Stimulated activated CD4-positive, alpha-beta T cell treated with anti-CD3 and anti-CD28 coated beads, Interleukin-12 subunit alpha, Interleukin-12 subunit beta, amount 100 ng/mL, for 24 hours (primary cell): Measurements from ENCODE around the gene RTF1.
"Not testable (repeated sequence)": the region's sequence is repeated elsewhere in the genome, so short reads cannot be mapped to it uniquely, and the experiment has no call there.

ENCODE experiments used
- DNase-seq, 2 experiments: peaks; one replicate each; pipeline ENCODE4 v3.0.0-alpha.2; 2020; ENCODE audit warnings: low read depth in 2 of 2

The RTF1 gene

GRCh38 chr15:41437448-41437847 is 20.6 kb downstream of the RTF1 start:
- no peak for DNase-seq

DNA sequence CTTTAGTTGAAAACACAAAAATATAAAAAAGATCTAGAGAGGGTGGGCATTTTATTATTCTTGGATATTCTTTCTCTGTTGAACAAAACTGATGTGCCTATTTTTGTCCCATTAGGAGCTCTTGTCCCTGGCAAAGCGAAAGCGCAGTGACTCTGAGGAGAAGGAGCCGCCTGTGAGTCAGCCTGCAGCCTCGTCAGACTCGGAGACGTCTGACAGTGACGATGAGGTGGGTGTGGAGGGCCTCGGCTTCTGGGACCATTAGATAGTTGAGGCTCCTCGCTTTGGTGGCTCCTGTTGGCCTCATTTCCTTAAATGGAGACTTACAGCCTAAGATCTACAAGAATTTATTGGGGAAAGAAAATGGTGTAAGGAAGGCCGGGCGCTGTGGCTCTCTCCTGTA is 21.3 kb downstream of the RTF1 start:
- no peak for DNase-seq

- not testable (repeated sequence) for DNase-seq
These were observed 21.9 kb downstream of the RTF1 start for GRCh38 chr15:41438745-41439144.

GRCh38 chr15:41443275-41443674 is 26.4 kb downstream of the RTF1 start:
- DNase-seq: no peak

DNA sequence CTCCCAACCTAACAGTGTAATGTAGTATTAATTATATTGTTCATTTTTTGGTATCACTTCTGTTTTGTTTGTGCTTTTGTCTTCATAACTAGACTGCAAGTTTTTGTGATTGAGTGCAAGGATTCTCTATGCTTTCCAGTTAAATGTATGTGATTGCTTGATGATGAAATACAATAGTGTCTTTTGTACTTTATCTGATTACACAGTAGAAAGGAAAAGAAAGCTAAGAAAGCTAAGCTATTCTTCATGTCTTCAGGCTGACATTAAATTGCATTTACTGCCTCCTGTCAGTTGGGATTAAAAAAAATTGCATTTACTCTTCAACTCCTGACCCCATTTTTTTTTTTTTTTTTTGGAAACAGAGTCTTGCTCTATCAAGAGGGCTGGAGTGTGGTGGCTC is 28.5 kb downstream of the RTF1 start:
- DNase-seq: no peak

DNA sequence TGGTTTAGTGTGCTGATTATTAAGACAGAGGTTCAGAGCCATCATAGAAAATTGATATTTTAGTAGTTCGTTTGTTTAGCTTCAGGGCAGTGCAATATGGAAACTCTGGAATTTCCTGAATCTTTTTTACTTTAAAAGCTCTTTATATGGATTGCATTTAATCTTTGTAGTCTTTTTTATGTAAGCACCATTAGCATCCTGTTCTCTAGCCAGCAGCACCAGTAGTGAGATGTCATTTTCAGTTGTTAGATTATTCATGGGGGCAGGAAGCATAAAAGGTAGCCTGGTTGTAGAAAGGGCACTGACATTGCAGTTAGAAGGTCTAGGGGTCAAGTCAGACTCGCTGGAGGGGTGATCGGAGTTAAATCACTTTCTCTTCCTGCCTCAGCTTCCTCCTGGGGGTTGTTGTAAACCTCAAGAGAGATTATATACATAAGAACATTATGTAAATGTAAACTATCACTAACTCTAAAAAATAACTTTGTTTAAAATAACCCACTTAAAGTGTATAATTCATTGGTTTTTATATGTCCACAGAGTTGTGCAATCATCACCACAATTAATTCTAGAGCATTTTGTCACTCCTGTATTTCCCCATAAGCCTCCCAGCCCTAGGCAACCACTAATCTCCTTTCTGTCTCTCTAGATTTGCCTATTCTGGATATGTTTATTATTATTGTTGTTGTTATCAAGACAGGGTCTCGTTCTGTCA is 45.3 kb downstream of the RTF1 start:
- DNase-seq: no peak

DNA sequence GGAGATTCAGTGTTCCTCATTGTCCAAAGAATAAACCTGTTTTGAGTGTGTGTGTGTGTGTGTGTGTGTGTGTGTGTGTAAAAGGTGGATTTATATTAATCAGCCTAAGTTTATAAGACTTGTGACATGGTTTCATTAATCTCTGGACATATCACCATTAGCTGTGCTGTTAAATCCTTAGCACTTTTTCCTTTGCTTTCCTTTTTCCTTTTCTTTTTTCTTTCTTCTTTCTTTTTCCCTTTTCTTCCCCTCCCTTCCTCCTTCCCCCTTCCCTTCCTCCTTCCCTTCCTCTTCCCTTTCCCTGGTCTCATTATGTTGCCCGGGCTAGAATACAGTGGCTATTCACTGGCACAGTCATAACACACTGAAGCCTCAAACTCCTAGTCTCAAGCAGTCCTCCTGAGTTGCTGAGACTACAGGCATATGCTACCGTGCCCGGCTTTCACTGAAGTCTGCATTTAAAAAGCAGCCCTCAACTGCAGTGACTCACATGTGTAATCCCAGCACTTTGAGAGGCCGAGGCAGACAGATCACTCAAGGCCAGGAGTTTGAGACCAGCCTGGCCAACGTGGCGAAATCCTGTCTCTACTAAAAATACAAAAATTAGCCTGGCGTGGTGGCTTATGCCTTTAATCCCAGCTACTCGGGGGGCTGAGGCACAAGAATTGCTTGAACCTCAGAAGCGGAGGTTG is 48.1 kb downstream of the RTF1 start:
- no peak for DNase-seq

- DNase-seq: no peak
These were observed 49.0 kb downstream of the RTF1 start for GRCh38 chr15:41465822-41466421.

GRCh38 chr15:41466711-41467110 is 49.8 kb downstream of the RTF1 start:
- DNase-seq: no peak

DNA sequence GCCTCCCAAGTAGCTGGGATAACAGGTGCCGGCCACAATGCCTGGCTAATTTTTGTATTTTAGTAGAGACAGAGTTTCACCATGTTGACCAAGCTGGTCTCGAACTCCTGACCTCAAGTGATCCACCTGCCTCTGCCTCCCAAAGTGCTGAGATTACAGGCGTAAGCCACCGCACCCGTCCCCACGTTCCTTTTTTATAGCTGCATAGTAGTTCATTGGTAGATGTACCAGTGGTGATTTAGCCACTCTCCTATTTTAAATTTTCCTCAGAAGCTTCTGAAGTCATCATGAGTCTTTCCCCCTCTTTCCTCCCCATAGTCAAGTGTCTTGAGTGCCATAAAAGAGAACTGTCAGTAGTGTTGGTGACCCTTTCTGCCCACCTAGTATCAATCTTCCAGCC is 52.7 kb downstream of the RTF1 start:
- not testable (repeated sequence) for DNase-seq

GRCh38 chr15:41473418-41473817 is 56.5 kb downstream of the RTF1 start:
- DNase-seq: no peak

DNA sequence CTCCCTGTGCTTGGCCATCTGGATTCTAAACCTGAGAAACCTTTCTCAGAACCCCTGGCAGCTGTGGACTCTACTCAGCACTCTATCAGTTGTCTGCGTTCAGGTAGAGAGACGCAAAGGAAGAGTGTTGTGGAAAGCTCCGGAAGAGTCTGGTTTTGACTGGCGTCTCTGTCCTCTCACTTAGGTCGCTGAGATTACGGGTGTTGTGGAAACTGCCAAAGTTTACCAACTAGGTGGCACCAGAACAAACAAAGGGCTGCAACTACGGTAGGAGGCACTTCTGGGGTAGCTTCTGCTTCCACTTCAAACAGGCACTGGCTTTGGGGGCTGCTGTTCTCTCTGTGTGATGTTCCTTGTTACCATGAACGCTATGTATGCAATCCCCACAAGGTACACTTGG is 57.5 kb downstream of the RTF1 start:
- DNase-seq: no peak

DNA sequence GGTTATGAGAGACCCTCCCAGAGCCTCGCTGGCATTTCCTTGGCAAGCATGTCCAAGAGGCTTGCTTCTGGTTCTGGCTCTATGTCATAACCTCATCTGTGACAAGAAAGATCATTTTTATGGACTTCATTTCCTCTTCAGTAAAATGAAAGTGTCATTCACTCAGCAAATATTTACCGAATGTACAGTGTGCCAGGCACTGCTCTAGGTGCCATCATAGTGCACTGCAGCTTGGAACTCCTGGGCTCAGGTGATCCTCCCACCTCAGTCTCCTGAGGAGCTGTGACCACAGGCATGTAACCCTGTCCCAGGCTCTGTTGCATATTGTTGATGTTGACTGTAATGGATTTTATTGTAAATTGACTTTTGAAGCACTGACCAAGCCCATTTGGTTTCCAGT is 58.0 kb downstream of the RTF1 start:
- DNase-seq: no peak

GRCh38 chr15:41476416-41477048 is 59.6 kb downstream of the RTF1 start:
- no peak for DNase-seq

DNA sequence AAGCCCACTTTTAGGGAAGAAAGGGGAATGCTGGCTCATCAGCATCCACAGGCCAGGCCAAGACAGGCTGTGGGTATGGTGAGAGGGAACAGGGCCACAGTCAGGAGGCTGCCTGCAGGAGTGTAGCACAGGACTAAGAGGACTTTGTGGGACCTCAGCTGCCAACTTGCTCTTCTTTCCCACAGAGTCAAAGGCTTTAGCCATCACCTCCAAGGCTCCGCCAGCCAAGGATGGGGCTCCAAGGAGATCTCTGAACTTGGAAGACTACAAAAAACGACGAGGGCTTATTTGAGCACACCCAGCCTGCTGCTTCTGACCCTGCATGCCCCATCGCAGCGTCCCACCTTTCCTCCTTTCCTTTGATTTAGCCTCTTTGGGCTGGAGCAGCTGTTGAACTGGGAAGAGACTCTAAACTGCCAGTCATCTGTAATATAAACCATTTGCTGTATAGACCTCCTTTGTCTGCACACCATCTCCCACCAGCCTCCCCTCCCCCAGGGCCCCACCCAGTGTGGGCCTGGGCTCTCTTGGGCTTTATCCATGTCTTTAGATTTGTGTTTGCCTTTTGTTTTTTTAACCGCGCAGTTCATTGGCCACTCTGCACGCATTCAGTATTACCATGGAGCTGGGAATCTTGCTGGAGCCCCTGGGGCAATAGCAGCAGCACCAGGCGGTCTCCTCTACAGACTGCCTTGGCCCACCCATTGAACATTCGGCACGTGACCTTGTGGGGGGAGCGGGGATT is 63.7 kb downstream of the RTF1 start:
- no peak for DNase-seq

GRCh38 chr15:41482110-41482877 is 65.4 kb downstream of the RTF1 start:
- DNase-seq: no peak

GRCh38 chr15:41483115-41483514 is 66.2 kb downstream of the RTF1 start:
- no peak for DNase-seq

DNA sequence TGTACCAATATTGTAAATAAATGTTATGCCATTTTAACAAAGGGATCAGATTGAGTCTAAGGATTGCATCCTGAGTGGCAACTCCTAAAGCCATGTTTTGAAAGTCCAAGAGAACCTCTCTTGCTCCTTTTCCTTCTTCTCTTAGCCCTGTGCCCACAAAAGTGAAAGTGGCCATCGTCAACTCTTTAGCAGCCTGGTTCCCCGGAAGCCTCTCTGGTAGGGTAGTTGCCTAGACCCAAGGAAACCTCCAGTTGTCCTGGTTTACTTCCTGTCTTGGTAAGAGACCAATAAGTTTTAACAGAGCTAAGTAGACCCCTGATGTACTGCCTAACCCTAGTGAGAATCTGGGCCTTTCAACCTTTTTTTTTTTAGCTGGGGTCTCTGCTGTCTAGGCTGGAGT is 66.6 kb downstream of the RTF1 start:
- DNase-seq: no peak

DNA sequence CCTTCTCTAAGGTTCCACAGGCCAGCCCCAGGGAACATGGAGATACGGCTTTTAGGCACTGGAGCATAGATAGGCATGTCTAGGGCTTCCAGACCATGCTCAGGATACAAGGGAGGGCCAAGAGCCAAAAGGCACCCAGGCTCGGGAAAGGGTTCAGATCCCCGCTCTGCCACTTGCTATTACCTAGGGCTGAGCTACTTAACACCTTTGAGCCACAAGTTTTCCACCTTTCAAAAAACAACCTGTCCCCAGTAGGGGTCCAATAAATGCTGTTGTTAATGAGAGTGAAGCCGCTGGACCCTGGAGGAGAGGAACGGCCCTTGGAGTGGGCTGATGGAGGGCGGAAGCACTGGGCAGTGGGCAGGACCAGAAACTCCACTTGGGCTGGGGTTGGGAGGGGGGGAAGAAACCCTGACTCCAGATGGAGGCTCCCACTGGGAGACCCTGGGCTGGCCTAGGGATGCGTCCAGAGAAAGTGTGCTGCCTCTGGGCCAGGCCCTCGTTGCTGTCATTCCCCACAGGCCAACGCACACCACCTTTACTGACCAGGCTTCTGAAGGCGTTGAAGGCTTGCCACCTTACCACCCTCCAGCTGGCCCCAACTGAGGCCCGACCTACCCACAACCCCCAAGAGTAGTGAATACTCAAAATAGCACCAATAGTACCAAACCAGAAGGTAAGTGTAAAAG is 68.2 kb downstream of the RTF1 start:
- no peak for DNase-seq

- no peak for DNase-seq
These were observed 69.4 kb downstream of the RTF1 start for GRCh38 chr15:41486286-41486685.

GRCh38 chr15:41487381-41487780 is 70.5 kb downstream of the RTF1 start:
- DNase-seq: no peak
